Chondrocyte (in vitro differentiated cells): Measurements from ENCODE around the gene IL25. TPM values are rescaled to one million over a fixed set of nuclear protein-coding genes. Genes with fewer than 3 reads are reported as not detected.

Experiments
- DNase-seq: peaks from one replicate; pipeline ENCODE4 v3.0.0; 2021; ENCODE audit warnings: mixed read lengths, low spot score
- H3K27ac Mint-ChIP-seq: one replicate; pipeline ENCODE4 v1.8.0; 2021; ENCODE audit warnings: mild to moderate bottlenecking, moderate library complexity, mixed read lengths; ENCODE audit not compliant: unreplicated experiment
- H3K27me3 Mint-ChIP-seq: 2 replicates; pipeline ENCODE4 v1.8.0; 2021; ENCODE audit warnings: low read depth, mixed read lengths
- H3K36me3 Mint-ChIP-seq: 2 replicates; pipeline ENCODE4 v1.8.0; 2021; ENCODE audit warnings: low read depth, mixed read lengths
- H3K4me1 Mint-ChIP-seq: 2 replicates; pipeline ENCODE4 v1.8.0; 2021; ENCODE audit warnings: low read depth, mild to moderate bottlenecking, mixed read lengths
- H3K4me3 Mint-ChIP-seq: one replicate; pipeline ENCODE4 v1.8.0; 2021; ENCODE audit warnings: mild to moderate bottlenecking, moderate library complexity, mixed read lengths; ENCODE audit not compliant: unreplicated experiment
- H3K9me3 Mint-ChIP-seq: 2 replicates; pipeline ENCODE4 v1.8.0; 2021; ENCODE audit warnings: low read depth, mixed read lengths
- CTCF ChIP-seq: fragments of 200-600 bp; sonication (generic); IDR thresholded peaks from 2 replicates; pipeline ENCODE4 v1.5.0; 2021; ENCODE audit warnings: antibody characterized with exemption, mild to moderate bottlenecking, moderate library complexity
- total RNA-seq: library from RNA; stranded (reverse); gene quantifications from 3 replicates; pipeline ENCODE4 v1.2.1, GENCODE V29; 2021

The IL25 gene
- total RNA-seq, 1 donor from 2014 or later, result not detected

GRCh38 chr14:23376482-23377197 is 4.0 kb downstream of the IL25 start, which contains the start of gene CMTM5:
Gene CMTM5, plus strand, starts transcription at chr14:23377046. Its CDS starts 206 bp downstream, at chr14:23377252.
- H3K4me3 Mint-ChIP-seq, result no peak within 1 kb of the TSS
- no peaks in the 10 kb centered on the region for H3K9me3 Mint-ChIP-seq
- peaks cover 23% of the 10 kb centered on the region for H3K27me3 Mint-ChIP-seq
- H3K36me3 Mint-ChIP-seq, result no peaks in the 10 kb centered on the region
- no peak for DNase-seq
- no peak for TF ChIP-seq CTCF
- H3K27ac Mint-ChIP-seq, result no peak within 1 kb of the TSS
- no peaks in the 10 kb centered on the region for H3K4me1 Mint-ChIP-seq

GRCh38 chr14:23377198-23377550 is 4.6 kb downstream of the IL25 start:
- no peaks in the 10 kb centered on the region for H3K9me3 Mint-ChIP-seq
- H3K4me3 Mint-ChIP-seq, result no peak overlapping the region
- H3K27me3 Mint-ChIP-seq, result peaks cover 28% of the 10 kb centered on the region

GRCh38 chr14:23377573-23378563 is 5.3 kb downstream of the IL25 start:
- H3K9me3 Mint-ChIP-seq, result no peaks in the 10 kb centered on the region
- no peaks in the 10 kb centered on the region for H3K4me1 Mint-ChIP-seq
- H3K4me3 Mint-ChIP-seq, result no peak overlapping the region
- H3K27me3 Mint-ChIP-seq, result peaks cover 35% of the 10 kb centered on the region
- H3K27ac Mint-ChIP-seq, result no peak overlapping the region
- TF ChIP-seq CTCF, result no peak
- DNase-seq, result no peak
- H3K36me3 Mint-ChIP-seq, result no peaks in the 10 kb centered on the region

More at GRCh38 chr14:23377198-23377550, 4.6 kb downstream of the IL25 start:
- TF ChIP-seq CTCF, result no peak
- Mint-ChIP-seq H3K27ac (no peak overlapping the region), H3K4me1 (no peaks in the 10 kb centered on the region), H3K36me3 (no peaks in the 10 kb centered on the region)
- DNase-seq, result no peak

GRCh38 chr14:23378612-23379220 is 6.1 kb downstream of the IL25 start:
- no peak for TF ChIP-seq CTCF
- DNase-seq, result no peak
- H3K9me3 Mint-ChIP-seq, result no peaks in the 10 kb centered on the region
- no peak overlapping the region for H3K27ac Mint-ChIP-seq
- H3K36me3 Mint-ChIP-seq, result no peaks in the 10 kb centered on the region
- peaks cover 40% of the 10 kb centered on the region for H3K27me3 Mint-ChIP-seq
- no peak overlapping the region for H3K4me3 Mint-ChIP-seq
- H3K4me1 Mint-ChIP-seq, result no peaks in the 10 kb centered on the region
